CD4-positive, alpha-beta T cell treated with Interleukin-17A for 4 hours (primary cell): ENCODE results near the gene HMGCS2.
"Not testable (repeated sequence)": the region's sequence is repeated elsewhere in the genome, so short reads cannot be mapped to it uniquely, and the experiment has no call there.

Experiments
- DNase-seq: peaks from one replicate; pipeline ENCODE4 v3.0.0-alpha.2; 2020; ENCODE audit warnings: mixed read lengths

Gene HMGCS2

DNA sequence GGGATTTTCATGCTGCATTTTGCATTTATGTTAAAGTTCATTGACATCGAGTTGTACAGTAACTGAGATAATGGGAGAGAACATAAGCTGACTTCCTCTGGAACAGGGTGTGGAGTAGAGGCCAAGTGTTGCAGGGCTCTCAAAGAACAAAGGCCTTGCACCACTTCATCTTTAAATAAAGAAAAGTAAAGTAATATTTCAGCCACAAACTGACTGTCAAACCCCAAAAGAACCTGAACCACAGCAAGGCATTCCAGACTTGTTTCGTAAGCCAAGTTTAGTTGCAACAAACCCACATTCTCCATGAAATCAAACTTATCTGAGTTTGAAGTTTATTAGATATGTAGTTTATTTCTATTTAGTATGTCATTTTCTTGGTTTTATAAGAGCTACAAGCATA, 19.1 kb upstream of the HMGCS2 start:
- DNase-seq: no peak

DNA sequence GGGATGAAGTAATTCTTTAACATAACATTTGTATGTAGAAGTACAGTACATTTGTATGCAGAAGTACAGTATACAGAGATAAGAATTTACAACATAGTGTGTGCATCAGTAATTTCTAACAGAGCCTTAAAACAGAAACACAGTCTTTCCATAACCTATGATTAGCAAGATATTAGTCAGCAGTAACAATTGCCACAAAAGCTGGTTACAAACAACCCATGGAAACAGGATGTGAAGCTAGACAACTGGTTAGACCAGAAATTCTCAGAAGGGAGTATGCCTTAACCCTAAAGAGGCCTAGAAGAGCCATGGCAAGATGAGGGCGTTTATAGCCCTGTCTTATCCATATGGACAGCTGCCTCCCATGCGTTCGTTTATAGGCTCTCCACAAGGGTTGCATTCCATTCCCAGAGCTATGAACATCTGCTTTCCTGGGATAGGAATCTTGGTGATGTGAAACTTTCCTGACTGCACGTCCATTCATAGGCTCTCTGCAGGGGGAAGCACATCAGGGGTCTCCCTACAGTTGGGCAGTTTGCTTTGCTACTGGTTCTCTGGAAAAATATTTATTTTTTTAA, 17.9 kb upstream of the HMGCS2 start:
- not testable (repeated sequence) for DNase-seq

GRCh38 chr1:119786046-119786445, 17.3 kb upstream of the HMGCS2 start:
- not testable (repeated sequence) for DNase-seq

DNA sequence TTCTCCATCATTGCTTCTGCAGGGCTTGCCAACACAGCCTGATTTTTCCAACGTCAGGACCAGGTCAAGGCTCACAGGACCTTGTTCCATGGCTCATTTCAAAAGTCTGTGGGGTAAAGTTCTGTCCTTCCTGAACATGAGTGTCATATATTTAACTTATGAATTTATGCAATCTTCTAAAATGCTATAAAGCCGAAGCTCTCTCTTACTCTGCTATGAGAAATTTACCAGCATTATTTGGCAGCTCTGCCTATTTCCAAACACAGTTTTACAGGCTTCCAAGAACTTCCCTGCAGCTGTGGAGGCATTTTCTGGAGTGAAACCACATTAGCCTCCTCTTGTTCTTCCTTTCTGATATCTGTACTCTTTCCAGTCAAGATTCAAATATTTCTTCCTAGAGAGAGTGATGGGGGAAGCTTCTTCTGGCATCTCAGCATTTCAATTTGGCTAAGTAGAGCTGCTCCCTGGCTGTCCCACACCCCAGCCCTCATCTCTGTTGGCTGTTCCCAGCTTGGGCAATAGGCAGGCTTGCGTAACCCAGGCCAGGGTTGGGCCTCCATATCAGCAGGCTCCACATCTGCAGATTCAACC, 15.6 kb upstream of the HMGCS2 start:
- no peak for DNase-seq

DNA sequence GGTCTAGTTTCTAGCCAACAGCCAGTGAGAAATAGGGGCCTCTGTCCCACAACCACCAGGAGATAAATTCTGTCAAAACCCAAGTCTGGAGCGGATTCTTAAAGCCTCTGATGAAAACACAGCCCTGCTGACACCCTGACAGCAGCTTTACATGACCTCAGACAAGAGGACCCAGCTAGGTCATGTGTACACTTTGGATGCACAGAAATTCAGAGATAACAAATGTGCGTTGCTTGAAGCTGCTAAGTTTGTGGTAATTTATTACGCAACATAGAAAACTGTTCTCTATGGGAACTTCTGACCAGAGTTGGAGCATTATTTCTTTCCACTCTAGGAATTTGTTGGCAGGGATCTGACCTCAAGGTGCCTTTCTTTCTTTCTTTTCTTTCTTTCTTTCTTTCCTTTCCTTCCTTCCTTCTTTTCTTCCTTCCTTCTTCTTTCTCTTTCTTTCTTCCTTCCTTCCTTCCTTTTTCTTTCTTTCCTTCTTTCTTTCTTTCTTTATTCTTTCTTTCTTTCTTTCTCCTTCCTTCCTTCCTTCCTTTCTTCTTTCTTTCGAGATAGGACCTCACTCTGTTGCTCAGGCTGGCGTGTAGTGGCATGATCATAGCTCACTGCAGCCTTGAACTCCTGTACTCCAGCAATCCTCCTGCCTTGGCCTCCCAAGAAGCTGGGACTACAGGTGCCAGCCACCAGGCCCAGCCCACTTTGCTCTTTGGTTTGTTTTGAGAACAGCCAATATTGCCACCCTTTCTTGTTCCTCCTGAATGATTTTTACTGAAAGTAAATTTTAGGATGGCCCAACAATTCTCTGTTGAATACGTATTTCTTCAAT, 14.9 kb upstream of the HMGCS2 start:
- no peak for DNase-seq

- DNase-seq: no peak
Measured at GRCh38 chr1:119782631-119783325, 14.1 kb upstream of the HMGCS2 start.

- no peak for DNase-seq
Measured at GRCh38 chr1:119781434-119782210, 12.9 kb upstream of the HMGCS2 start.

DNA sequence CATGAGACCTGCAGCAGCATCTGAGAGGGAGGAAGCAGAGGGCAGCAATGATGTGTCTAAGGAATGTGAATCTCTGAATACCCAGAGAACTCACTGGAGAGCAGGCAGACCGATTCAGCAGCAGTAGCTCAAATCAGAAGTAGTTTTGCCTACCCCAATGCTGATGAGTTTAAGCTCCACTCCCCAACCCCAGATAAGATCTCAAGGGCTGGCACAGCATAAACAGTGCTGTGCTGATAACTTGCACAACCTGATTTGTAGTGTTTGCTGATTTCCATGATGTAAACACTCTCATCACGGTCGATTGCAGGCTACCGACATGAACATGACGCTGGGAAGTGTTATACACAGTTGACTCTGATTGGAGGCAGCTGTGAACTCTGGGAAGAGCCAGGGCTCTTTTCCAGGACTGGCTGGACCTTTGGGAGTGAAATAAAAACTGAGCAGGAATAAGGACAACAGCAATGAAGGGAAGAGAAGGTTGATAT, 11.2 kb upstream of the HMGCS2 start:
- DNase-seq: no peak

DNA sequence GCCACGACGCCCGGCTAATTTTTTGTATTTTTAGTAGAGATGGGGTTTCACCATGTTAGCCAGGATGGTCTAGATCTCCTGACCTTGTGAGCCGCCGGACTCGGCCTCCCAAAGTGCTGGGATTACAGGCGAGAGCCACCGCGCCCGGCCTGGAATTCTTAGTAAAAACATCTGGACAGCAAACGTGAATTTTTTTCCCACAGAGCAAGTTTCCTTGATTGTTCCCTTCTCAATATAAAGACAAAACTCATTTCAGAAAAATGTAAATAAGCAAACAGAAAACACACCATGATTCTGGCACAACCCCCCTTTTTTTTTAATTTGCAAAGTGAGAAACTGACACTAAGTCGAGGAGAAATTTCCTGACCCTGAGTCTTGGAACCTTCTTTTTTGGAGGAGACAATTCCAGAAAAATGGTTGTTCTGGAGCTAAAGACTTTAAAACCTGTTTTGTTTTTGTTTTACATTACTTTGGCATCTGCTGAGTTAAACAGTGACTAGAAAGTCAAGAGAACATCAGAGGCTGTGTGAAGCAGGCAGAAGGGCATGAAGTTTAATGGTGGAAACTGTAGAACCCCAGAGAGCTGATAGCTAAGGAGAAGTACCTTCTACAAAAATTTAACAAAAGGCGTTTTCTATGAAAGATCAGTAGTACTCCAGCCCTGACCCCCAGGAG, 10.3 kb upstream of the HMGCS2 start:
- DNase-seq: no peak

DNA sequence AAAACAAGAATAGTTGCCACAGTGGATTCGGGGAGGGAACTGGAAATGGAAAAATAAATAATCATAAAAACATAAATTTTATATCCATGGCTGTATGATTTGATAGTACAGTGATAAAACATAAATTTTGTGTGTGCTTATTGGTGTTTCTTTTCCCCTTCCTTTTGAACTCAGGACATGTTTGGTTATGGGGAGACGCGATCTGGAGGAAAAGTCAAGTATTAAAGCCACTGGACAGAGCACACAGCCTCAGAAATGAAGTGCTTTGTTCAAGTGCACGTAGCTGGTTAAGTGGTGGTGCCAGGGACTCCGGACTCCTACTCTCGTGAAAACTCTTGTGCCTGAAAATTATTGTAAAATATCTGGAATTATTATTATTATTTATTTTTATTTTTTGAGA, 9.7 kb upstream of the HMGCS2 start:
- DNase-seq: no peak

DNA sequence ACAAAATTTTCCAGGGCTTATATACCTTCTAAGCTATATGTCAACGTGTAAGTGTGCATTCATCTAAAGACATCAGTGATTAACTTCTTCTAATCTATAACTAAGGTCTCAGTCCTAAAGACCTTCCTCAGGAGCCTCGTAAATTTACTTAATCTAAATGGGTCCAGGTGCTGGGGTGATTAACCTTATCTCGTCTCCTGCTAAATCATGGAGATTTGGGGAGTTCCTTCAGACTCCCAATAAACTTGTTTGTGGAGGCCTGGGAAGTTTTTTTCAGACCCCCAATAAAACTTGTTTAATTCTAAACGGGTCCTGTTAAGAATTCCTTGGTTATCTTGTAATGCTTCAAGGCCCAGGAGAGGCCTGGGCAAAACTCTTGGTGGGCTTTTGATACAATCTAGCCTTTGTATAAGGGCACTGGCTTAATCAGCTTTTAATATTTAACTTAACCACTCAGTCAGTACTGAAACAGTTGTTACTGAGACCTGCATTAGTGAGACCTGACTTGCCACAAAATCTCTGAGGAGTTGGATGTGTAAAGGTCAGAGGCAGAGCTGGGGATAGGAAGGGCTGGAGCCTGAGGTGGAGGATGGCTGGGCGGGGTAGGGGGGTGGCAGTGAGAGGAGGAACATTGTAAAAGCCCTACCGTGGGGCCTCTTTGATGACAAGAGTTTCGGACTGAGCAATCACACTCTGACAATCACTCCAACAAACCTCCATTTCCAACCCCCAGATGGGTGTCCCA, 6.2 kb upstream of the HMGCS2 start:
- DNase-seq: no peak

DNA sequence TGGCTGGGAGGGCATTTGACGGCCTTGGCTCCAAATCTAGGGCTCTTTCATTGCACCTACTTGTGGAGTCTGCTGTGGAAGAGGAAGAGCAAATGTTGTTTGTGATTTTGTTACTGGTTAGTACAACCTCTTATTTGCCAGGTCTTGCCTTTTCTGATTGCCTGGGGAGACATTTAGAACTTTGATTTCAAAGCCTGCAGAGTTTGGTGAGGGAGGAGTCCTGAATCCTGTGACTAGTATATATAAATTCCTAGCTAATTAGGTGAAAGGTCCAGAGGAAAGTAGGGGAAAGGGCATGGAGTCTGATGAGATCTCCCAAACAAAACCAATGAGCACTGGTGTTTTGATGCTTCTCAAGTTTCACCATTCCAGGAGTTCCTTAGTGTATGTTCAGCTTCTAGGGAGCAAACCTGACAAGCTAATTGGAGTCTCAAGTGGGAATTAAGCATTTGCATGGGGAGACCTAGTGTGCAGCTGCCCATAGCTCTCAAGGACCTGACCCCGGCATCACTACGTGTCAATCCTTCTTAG, 5.1 kb upstream of the HMGCS2 start:
- no peak for DNase-seq

- DNase-seq: no peak
Measured at GRCh38 chr1:119772298-119772697, 3.6 kb upstream of the HMGCS2 start.

GRCh38 chr1:119771770-119772169, 3.1 kb upstream of the HMGCS2 start:
- DNase-seq: no peak

GRCh38 chr1:119771016-119771415, 2.3 kb upstream of the HMGCS2 start:
- DNase-seq: no peak

GRCh38 chr1:119767486-119767885, 1.2 kb downstream of the HMGCS2 start:
- DNase-seq: no peak

DNA sequence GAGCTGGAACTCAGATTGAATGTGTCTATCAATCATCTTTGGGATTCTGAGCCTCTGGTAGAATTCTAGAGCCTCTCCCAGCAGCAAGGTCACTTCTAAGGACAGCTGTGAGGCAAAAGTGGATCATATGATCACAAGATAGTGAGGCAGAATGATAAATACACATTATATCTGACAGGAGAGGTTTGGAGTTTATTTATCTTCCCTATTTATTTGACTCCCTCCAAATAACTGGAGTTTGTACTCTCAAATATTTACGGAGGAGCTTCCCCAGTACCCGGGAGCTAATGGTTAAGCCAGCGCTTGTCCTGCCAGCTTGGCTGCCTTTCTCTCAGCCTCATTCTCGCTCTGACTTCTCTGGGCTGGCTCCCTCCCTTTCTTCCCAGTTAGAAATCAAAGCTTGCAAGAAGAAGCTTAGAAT, 2.3 kb downstream of the HMGCS2 start:
- DNase-seq: no peak

GRCh38 chr1:119764220-119764619, 4.5 kb downstream of the HMGCS2 start:
- DNase-seq: no peak

GRCh38 chr1:119762953-119763352, 5.8 kb downstream of the HMGCS2 start:
- DNase-seq: no peak

DNA sequence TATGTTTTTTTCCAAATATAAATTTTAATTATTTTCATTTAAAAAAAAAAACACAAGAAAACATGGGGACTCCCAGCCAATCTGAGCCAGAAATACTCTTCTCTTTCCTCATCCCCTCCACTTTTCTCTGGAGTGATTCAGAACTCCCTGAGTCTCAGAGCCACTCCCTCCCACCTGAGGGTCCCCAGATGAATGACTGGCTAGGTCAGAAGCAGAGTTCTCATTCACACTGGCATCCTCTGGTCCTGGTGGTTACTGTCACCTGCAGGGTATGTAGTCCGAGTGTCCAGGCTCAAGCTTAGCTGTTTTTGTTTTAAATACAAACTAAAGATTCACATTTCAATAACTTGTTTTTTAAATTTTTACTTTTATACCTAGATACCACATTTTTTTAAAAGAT, 6.3 kb downstream of the HMGCS2 start:
- no peak for DNase-seq

DNA sequence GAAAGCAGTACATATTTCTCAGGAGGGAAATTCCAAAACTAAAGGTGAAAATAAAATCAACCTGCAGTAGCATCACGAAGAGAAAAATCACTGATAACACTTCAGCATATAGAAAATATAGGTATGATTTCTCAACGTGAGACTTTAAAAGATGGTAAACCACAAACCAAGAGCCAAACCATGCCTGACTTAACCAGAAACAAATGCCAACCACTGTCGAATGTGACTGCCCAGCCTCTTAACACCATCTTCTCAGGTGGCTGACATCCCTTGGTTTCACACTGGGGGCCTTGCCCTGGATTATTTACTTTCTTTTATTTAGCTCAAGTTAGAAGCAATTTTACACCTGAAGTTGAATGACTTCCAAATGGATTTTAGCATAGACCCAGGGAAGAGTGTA, 10.1 kb downstream of the HMGCS2 start:
- DNase-seq: no peak
